Astrocyte (in vitro differentiated cells and primary cell): Measurements from ENCODE around the gene HIPK2. TPM values are rescaled to one million over a fixed set of nuclear protein-coding genes. Genes with fewer than 3 reads are reported as not detected.

Source experiments
- DNase-seq: peaks from one replicate; pipeline ENCODE4 v3.0.0-alpha.2; 2010; ENCODE audit warnings: low read depth
- FAIRE-seq: peaks from 2 replicates; lab custom pipeline; 2011; peaks lifted over from hg19 to GRCh38; lab: Jason Lieb, UNC
- H2AFZ ChIP-seq: 2 replicates; pipeline ENCODE4 v1.6.0; 2012; ENCODE audit warnings: low read depth, low read length, inconsistent platforms
- H3K27ac ChIP-seq: 2 replicates; pipeline ENCODE4 v1.5.1; 2011; ENCODE audit warnings: low read depth, low read length, inconsistent platforms
- H3K27me3 ChIP-seq: 2 replicates; pipeline ENCODE4 v1.6.0; 2011; ENCODE audit warnings: low read length, inconsistent platforms; ENCODE audit not compliant: insufficient read depth
- H3K36me3 ChIP-seq: 2 replicates; pipeline ENCODE4 v1.5.1; 2011; ENCODE audit warnings: low read length, inconsistent platforms; ENCODE audit not compliant: insufficient read depth
- H3K4me1 ChIP-seq: 2 replicates; pipeline ENCODE4 v1.5.1; 2011; ENCODE audit warnings: low read length, inconsistent platforms; ENCODE audit not compliant: insufficient read depth
- H3K4me2 ChIP-seq: 2 replicates; pipeline ENCODE4 v1.6.0; 2012; ENCODE audit warnings: low read length, inconsistent platforms
- H3K4me3 ChIP-seq: 2 replicates; pipeline ENCODE4 v1.5.1; 2011; ENCODE audit warnings: low read depth, mild to moderate bottlenecking, low read length, inconsistent platforms; ENCODE audit not compliant: insufficient read depth
- H3K79me2 ChIP-seq: 2 replicates; pipeline ENCODE4 v1.6.0; 2012; ENCODE audit warnings: mild to moderate bottlenecking, low read length, inconsistent platforms; ENCODE audit not compliant: insufficient read depth
- H3K9ac ChIP-seq: 2 replicates; pipeline ENCODE4 v1.6.0; 2012; ENCODE audit warnings: mild to moderate bottlenecking, low read length, inconsistent platforms
- H3K9me3 ChIP-seq: 2 replicates; pipeline ENCODE4 v1.5.1; 2012; ENCODE audit warnings: low read depth, mild to moderate bottlenecking, low read length, inconsistent platforms; ENCODE audit not compliant: insufficient read depth
- H4K20me1 ChIP-seq: 2 replicates; pipeline ENCODE4 v1.6.0; 2012; ENCODE audit warnings: low read length, inconsistent platforms; ENCODE audit not compliant: insufficient read depth
- H3K27ac Mint-ChIP-seq: one replicate; pipeline ENCODE4 v1.8.0; 2021; ENCODE audit warnings: mild to moderate bottlenecking, mixed read lengths; ENCODE audit not compliant: unreplicated experiment
- H3K27me3 Mint-ChIP-seq: one replicate; pipeline ENCODE4 v1.8.0; 2021; ENCODE audit warnings: low read depth, mixed read lengths; ENCODE audit not compliant: unreplicated experiment
- H3K36me3 Mint-ChIP-seq: one replicate; pipeline ENCODE4 v1.8.0; 2021; ENCODE audit warnings: low read depth, mixed read lengths; ENCODE audit not compliant: unreplicated experiment
- H3K4me1 Mint-ChIP-seq: one replicate; pipeline ENCODE4 v1.8.0; 2021; ENCODE audit warnings: low read depth, mixed read lengths; ENCODE audit not compliant: unreplicated experiment
- H3K4me3 Mint-ChIP-seq: one replicate; pipeline ENCODE4 v1.8.0; 2021; ENCODE audit warnings: mild to moderate bottlenecking, moderate library complexity, mixed read lengths; ENCODE audit not compliant: unreplicated experiment
- H3K9me3 Mint-ChIP-seq: one replicate; pipeline ENCODE4 v1.8.0; 2021; ENCODE audit warnings: mild to moderate bottlenecking, mixed read lengths; ENCODE audit not compliant: unreplicated experiment
- EZH2 ChIP-seq: IDR thresholded peaks from 2 replicates; pipeline ENCODE4 v1.6.1; 2012; ENCODE audit warnings: mild to moderate bottlenecking, low read length, inconsistent platforms; ENCODE audit not compliant: insufficient read depth
- total RNA-seq: library from RNA; stranded (reverse); gene quantifications from 2 replicates; pipeline ENCODE4 v1.2.1, GENCODE V29; 2021
- TF ChIP-seq, protein P1 (sequence below): IDR thresholded peaks from 2 replicates; pipeline ENCODE4 v1.5.1; 2011; ENCODE audit warnings: low read depth, mild to moderate bottlenecking, inconsistent platforms, low read length, moderate library complexity; ENCODE audit not compliant: insufficient read depth

HIPK2 gene
- total RNA-seq, 1 donor from 2014 or later, result 35.8 TPM

DNA sequence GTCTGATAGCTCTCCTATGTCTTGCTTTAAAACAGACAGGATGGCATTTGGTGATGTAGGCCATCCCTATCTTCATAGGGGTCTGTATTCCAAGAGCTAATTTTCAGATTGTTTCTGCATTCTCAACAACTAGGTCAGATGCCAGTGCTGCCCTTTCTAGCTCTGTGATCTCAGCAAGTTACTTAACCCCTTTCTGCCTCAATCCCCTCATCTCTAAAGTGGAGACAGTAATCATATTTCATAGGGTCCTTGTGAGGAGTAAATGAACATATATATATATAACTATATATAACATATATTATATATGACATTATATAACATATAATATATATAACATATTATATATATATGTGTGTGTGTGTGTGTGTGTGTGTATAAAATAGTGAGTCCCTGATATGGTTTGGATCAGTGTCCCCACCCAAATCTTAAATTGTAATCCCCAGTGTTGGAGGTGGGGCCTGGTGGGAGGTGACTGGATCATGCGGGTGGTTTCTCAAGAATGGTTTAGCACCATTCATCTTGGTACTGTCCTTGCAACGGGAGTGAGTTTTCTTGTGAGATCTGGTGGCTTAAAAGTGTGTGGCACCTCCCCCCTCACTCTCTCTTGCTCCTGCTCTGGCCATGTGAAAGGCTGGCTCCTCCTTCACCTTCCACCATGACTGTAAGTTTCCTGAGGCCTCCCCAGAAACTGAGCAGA is 45.2 kb downstream of the HIPK2 start:
- H3K4me1 Mint-ChIP-seq, result peaks cover 40% of the 10 kb centered on the region
- no peaks in the 10 kb centered on the region for H3K27me3 Mint-ChIP-seq
- Histone ChIP-seq H4K20me1 (peaks cover 53% of the 10 kb centered on the region), H3K4me3 (no peak overlapping the region), H3K9me3 (no peaks in the 10 kb centered on the region), H3K36me3 (no peaks in the 10 kb centered on the region), H2AFZ (no peak overlapping the region), H3K4me1 (peaks cover 54% of the 10 kb centered on the region), H3K9ac (peak overlapping the region; percentile 46), H3K79me2 (peaks cover 94% of the 10 kb centered on the region), H3K4me2 (peak overlapping the region; percentile 75), H3K27ac (peak overlapping the region; percentile 56), H3K27me3 (no peaks in the 10 kb centered on the region)
- TF ChIP-seq, protein P1, sequence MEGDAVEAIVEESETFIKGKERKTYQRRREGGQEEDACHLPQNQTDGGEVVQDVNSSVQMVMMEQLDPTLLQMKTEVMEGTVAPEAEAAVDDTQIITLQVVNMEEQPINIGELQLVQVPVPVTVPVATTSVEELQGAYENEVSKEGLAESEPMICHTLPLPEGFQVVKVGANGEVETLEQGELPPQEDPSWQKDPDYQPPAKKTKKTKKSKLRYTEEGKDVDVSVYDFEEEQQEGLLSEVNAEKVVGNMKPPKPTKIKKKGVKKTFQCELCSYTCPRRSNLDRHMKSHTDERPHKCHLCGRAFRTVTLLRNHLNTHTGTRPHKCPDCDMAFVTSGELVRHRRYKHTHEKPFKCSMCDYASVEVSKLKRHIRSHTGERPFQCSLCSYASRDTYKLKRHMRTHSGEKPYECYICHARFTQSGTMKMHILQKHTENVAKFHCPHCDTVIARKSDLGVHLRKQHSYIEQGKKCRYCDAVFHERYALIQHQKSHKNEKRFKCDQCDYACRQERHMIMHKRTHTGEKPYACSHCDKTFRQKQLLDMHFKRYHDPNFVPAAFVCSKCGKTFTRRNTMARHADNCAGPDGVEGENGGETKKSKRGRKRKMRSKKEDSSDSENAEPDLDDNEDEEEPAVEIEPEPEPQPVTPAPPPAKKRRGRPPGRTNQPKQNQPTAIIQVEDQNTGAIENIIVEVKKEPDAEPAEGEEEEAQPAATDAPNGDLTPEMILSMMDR, result no peak
- no peak for TF ChIP-seq EZH2
- H3K36me3 Mint-ChIP-seq, result peaks cover 8% of the 10 kb centered on the region
- no peaks in the 10 kb centered on the region for H3K9me3 Mint-ChIP-seq
- H3K4me3 Mint-ChIP-seq, result no peak overlapping the region
- FAIRE-seq (no peak), DNase-seq (no peak)
- H3K27ac Mint-ChIP-seq, result no peak overlapping the region

DNA sequence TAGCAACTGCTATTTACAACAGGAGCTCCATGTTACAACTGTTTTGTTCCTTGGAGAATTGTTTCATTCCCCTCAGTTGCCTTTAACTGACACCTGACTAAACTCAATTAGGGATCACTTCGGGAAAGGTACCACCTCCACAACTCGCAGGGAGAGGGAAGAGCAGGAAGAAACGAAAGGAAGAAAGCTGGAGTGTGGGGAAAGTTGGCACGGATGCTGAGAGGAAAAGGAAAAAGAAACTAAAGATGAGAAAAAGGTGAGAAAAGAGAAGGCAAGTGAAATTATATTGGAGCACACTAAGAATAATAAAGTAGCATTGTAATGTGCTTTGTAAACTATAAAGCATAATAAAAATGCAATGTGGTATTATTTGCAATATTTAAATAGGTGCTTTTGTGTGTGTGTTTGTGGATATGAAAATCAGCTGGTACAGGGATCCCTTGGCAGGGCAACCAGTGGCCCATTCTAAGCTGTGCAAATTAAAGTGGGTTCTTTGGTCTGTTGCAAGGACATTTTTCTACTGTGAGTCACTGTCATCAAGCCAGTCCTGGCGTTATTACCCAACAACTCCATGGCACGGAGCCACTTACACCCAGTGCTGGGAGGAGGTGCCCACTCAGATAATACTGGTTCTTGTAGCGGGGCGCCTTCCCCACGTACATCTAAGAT is 45.9 kb downstream of the HIPK2 start:
- Histone ChIP-seq H3K4me1 (peaks cover 54% of the 10 kb centered on the region), H3K4me3 (peak overlapping the region; percentile 4), H3K9ac (peak overlapping the region; percentile 60), H3K79me2 (peaks cover 92% of the 10 kb centered on the region), H3K36me3 (no peaks in the 10 kb centered on the region), H3K27ac (peak overlapping the region; percentile 56), H3K27me3 (no peaks in the 10 kb centered on the region), H4K20me1 (peaks cover 53% of the 10 kb centered on the region), H2AFZ (no peak overlapping the region), H3K9me3 (no peaks in the 10 kb centered on the region), H3K4me2 (peak overlapping the region; percentile 75)
- no peaks in the 10 kb centered on the region for H3K27me3 Mint-ChIP-seq
- no peak overlapping the region for H3K27ac Mint-ChIP-seq
- FAIRE-seq (peak; percentile 66), DNase-seq (peak; percentile 79)
- H3K4me3 Mint-ChIP-seq, result no peak overlapping the region
- peaks cover 39% of the 10 kb centered on the region for H3K4me1 Mint-ChIP-seq
- TF ChIP-seq EZH2, result no peak
- TF ChIP-seq, protein P1, result no peak
- peaks cover 2% of the 10 kb centered on the region for H3K9me3 Mint-ChIP-seq
- peaks cover 10% of the 10 kb centered on the region for H3K36me3 Mint-ChIP-seq
